ENCODE data around the gene SLC6A19. TPM values are rescaled to one million over a fixed set of nuclear protein-coding genes. Genes with fewer than 3 reads are reported as not detected.

Gene SLC6A19
- total RNA-seq, 1 donor from 2014 or later: 0.32 TPM

- DNase-seq (ENCODE audit: low spot score): no peak
Measured at GRCh38 chr5:1241509-1242080, 40.2 kb downstream of the SLC6A19 start.

- DNase-seq (ENCODE audit: low spot score): no peak
Measured at GRCh38 chr5:1242733-1243486, 41.5 kb downstream of the SLC6A19 start.

DNA sequence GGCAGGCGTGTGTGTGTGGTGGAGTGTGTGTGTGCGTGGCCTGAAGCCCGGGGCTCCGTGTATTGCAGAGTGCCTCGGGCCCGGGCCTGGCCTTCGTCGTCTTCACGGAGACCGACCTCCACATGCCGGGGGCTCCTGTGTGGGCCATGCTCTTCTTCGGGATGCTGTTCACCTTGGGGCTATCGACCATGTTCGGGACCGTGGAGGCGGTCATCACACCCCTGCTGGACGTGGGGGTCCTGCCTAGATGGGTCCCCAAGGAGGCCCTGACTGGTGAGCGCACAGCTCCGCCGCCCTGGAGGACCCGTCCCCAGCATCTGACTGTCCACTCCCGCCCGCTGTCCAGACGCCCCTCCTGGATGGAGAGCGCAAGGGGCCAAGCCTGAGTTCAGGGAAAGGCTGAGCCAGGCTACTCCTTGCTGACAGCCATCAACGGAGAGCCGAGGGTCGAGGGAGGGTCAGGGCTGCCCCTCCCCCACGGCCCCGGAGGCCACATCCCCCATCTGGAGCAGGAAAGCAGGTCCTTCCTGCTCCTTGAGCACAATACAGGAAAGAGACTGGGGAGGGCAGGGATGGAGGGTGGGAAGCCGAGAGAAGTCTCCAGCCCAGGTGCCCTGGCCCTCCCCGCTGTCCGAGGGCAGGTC is 42.2 kb downstream of the SLC6A19 start:
- DNase-seq (ENCODE audit: low spot score): no peak

DNA sequence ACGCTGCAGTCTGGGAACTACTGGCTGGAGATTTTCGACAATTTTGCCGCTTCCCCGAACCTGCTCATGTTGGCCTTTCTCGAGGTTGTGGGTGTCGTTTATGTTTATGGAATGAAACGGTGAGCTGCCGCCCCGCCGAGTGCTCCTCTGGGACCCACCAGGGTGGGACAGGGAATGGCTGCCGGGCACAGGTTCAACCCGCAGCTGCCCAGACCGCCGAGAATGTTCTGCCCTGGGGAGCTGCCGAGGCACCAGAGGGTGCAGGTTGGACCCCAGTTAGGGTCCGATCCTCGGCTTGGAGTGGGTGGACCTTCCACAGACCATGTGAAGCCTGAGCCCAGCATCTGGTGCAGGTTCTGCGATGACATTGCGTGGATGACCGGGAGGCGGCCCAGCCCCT is 42.9 kb downstream of the SLC6A19 start:
- no peak for DNase-seq (ENCODE audit: low spot score)

- no peak for DNase-seq (ENCODE audit: low spot score)
Measured at GRCh38 chr5:1244976-1245375, 43.6 kb downstream of the SLC6A19 start.

- no peak for DNase-seq (ENCODE audit: low spot score)
Measured at GRCh38 chr5:1245905-1246576, 44.6 kb downstream of the SLC6A19 start.

DNA sequence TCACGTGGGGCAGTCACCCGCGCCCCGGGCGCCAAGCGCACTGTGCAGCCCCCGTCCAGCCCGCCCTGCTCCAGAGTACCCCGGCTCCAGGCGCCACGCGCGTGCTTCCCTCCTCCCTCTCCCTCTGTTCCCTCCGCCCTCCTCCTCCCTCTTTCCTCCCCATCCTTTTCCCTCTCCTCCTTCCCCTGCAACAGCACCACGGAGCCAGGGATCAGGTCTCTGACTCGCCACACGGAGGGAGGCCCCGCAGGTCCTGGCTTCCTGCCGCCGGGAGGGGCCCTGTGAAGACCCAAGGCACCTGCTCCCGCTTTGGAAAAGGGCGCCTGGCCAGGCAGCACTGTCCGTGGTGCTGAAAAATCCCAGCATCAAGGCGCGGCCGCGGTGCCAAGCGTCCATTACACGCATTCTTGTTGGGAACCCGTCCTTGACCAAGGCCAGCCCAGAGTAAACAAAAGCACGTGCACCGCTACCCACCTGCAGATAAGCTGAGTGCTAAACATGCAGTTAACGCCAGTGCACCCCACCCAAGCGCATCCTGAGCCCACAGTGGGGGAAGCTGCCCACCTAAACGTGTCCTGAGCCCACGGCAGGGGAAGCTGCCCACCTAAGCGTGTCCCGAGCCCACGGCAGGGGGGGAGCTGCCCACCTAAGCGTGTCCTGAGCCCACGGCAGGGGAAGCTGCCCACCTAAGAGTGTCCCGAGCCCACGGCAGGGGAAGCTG is 45.5 kb downstream of the SLC6A19 start:
- DNase-seq (ENCODE audit: low spot score): no peak

DNA sequence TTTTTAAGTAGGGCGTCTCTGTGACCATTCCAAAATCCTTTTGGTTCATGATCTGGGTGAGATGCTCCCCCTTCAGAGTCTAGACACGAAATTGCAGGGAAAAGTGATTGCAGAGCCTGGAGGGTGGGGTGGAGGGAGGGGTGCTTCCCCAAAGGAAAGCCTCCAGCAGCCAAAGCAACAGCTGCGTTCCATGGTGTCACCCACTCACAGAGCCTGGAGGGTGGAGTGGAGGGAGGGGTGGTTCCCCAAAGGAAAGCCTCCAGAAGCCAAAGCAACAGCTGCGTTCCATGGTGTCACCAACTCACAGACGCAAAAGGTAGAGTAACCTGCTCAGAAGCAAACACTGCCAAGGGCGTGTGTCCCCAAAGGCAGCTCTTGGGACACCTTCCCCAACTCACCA is 46.4 kb downstream of the SLC6A19 start:
- DNase-seq (ENCODE audit: low spot score): no peak

DNA sequence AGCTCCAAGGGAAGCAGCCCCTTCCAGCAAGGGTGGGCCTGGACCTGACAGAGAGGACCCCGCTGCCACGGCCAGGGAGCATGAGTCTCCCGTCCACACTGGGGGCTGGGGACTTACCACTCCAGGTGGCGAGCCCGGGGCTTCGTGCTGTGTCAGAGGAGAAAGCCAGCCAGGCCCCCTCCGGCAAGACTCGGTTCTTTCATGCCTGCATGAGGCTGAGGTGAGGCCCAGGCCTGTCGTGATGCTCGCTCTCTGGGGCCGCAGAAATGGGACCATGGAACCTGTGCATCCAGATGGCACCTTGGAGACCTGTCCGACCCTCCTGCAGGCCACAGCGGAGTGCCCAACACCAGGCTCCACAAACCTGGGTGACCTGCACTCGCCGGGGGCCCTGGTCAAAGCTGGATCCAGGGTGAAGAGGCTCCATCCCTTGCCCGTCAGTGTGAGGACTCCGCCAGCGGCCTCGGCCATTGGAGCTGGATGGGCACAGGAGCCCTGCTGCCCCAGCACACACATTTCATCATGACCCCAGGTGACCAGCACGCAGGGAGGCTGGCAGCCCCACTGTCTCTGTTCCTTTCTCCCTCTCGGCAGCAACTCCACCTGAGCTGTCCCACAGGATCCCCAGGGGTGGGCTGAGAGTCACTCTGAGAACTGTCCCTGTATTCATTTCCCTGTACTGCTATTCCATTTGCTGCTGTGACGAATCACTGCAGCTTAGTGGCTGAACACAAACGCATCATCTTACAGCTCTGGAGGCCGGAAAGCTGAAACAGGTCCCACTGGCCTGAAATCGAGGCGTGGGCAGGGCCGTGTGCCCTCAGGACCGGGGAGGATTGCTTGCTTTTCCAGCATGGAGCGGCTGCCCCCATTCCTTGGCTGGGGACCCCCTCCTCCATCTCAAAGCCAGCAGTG is 48.2 kb downstream of the SLC6A19 start:
- DNase-seq (ENCODE audit: low spot score): no peak

GRCh38 chr5:1251678-1252580 is 50.5 kb downstream of the SLC6A19 start:
- DNase-seq (ENCODE audit: low spot score): no peak

DNA sequence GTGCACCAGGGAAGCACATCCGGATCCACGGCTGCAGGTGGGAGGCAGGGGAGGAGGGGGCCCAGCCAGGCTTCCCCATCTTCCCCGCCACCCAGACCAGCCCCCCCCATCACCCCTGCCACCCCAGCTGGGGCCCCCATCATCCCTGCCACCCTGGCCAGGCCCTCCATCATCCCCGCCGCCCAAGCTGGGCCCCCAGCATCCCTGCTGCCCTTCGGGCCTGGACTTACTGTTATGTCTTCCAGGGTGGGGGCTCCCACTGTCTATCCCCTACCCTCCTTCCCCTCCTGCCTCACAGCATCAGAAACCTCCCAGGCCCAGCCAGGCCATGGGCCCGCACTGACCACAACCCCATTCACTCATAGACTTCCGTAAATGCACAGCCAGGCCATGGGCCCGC is 51.3 kb downstream of the SLC6A19 start:
- no peak for DNase-seq (ENCODE audit: low spot score)

- DNase-seq (ENCODE audit: low spot score): no peak
Measured at GRCh38 chr5:1253456-1254105, 52.2 kb downstream of the SLC6A19 start.

DNA sequence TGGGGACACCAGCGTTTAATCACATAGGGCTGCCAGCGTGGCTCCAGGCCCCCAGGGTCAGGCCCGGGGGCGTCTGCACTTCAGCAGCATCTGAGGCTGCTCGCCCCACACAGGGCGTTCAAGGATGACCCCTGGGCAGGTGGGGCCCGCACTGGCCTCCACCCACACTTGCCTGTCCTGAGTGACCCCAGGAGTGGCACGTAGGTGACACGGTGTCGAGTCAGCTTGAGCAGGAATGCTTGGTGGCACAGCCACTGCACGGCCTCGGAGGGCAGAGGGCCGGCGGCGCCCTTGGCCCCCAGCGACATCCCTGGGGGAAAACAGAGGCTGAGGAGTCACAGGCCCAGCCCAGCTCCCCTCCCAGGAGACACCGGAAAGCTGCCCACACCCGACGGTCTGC is 52.8 kb downstream of the SLC6A19 start:
- DNase-seq (ENCODE audit: low spot score): no peak

DNA sequence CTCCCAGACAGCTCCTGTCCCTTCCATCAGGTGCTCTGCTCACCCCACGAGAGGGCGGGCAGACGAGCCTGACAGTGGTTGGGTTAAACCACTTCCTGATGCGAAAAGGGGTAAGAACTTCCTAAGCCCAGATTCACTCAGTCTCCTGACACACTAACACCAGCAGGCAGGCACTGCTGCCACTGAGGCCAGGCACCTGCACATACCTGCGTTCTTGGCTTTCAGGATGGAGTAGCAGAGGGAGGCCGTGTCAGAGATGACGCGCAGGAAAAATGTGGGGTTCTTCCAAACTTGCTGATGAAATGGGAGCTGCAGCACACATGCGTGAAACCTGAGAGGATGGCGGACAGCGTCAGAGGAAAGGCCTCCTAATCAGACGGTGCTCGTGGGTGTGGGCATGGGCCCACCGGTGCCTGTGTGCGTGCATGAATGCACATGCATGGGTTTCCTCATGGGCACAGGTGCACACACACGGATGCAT is 53.7 kb downstream of the SLC6A19 start:
- no peak for DNase-seq (ENCODE audit: low spot score)

DNA sequence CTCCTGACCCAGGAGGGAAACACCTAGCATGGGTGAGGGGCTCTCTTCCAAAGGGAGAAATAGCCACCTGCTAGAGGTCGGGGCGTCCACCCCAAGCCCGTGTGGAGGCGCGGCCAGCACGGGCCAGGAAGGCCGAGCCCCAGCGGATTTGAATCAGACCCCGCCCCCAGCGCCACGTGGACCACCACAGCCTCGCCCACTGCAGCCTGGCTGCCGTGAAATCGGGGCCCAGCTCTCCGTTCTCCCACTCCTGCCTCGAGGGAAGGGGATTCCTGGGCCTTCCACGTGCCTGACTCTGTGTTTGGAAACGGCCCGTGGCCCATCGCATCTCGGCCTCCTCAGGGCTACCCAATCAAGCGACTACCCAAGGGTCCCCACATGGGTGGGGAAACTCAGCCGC is 55.4 kb downstream of the SLC6A19 start:
- DNase-seq (ENCODE audit: low spot score): no peak

DNA sequence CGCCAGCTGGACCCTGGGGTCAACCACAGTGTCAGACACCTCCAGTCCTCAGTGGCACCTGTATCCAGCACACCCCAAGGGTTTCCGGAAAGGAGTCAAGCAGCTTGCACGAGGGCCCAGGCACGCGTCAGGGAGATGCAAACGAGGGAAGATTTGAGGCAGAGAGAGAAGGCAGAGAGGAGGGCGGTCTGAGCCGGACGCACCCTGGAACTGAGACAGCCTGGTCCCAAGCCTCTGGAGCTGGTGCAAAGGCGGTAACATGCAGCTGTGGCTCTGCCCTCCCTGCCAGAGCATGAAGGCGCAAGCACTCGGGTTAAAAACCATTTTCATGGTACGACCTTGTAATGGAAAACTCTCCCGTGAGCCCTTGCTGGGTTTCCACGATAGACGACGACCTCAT is 56.0 kb downstream of the SLC6A19 start:
- no peak for DNase-seq (ENCODE audit: low spot score)

GRCh38 chr5:1257841-1258240 is 56.4 kb downstream of the SLC6A19 start:
- DNase-seq (ENCODE audit: low spot score): no peak

- DNase-seq (ENCODE audit: low spot score): no peak
Measured at GRCh38 chr5:1259806-1260480, 58.5 kb downstream of the SLC6A19 start.

Measured in mesenteric fat pad (tissue), 1 donor.